GM12801 (cell line): ENCODE results near the gene URI1.

Source experiments
- CTCF ChIP-seq: IDR thresholded peaks from one replicate; pipeline ENCODE4 v1.5.1; 2011; ENCODE audit warnings: control low read depth; ENCODE audit not compliant: insufficient read length; ENCODE audit errors: extremely low read depth

Gene URI1

DNA sequence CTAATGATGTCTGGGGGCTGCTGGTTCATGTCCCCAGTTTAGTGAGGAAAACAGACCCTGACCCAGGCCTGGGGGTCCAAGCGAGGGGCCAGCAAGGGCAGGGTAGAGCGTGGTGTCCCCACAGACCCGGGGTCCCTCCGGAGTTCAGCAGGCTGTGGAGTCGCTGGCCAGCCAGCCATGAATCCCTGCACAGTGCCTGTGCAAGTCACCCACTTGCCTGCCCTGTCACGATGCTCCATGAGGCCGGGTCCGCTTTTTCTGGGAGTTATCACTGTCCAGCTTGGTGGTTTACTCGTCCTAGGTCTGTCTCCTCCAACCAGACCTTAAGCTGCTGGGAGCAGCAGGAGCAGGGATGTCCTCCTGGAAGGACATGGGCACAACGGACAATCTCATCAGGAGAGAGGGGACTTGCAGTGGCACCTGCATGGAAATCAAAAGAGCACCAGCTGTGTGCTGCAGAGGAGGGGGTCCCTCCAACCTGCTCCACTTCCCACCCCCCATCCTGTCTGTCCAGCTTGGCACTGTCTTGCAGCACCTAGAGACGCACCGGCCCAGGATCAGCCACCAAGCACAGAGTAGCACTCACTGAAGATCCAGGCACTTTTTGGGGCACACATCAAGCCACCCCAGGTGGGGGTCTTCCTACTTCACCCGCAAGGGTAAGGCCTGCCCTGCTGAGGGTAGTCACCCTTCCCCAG lies 121.8 kb downstream of the URI1 start:
- no peak for TF ChIP-seq CTCF

- TF ChIP-seq CTCF: no peak
Observed at GRCh38 chr19:30064348-30064699, 122.3 kb downstream of the URI1 start.

DNA sequence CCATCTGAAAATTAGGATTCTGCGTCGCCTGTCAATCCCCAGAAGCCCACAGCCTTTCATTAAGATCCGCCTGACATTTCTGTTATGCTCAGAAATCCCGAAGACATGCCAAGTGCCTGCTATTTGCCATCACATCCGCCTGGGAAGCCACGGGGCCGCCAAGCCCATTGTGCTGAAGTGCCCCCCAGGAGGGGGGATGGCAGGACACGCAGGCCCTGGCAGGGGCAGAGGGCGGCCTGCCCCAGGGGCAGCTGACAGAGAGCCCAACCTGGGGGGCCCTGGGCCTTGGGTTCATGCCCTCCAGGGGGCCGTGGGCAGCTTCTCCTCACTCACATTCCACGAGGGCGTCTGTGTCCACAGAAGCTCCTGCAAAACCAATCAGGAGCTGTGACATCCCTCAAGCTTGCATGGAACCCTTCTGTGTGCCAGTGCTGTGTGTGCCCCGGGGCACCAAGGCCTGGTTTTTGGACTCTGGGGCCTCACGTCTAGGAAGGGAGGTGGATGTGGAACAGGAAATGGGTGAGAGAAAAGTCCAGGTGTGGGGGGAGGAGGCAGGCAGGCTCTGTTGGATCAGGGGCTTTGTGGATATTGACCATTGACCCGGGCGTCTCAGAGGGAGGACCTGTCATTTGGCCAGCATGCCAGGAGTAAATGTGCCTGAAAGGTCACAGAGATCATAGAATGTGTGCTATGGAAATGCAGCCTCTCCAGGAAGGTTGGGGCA lies 122.9 kb downstream of the URI1 start:
- TF ChIP-seq CTCF: no peak

DNA sequence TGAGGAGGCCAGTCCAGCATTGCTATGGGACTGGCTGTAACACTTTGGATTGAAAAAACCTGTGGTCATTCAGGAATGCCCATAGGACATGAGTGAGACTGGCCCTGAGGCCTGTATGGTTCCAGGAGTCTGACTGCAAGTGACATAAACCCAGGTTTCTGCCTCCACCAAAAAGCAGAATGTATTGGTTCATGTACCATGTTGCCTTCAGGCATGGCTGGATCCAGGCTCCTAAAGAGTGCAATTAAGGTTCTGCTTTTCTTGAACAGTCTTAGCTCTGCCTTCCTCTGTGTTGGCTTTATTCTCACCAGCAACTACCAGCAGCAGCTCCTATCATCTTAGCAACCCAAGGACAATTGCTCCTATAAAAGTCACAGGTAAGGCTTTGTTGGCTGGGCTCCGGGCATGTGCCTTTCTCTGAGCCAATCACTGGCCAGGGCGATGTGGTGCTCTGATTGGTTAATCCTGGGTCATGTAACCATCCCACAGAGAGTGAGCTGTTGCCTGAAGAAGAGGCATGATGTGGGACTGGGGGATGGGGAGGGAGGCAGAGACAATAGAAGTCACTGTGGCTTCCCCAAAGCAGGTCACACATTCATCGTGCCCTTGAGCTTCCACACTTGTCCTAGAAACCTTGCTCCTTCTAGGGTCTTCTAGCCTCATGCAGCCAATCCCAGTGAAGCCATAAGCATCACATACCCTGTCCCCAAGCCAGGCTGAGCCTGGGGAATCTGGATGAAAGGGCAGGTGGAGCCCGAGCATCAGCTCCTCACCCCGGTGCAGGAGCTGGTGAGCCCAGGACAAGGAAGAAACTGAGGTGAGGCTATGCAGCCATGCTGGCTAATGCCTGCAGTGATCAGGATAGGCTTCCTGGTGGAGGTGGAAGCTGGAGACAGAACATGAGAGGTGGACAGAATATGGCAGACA lies 123.9 kb downstream of the URI1 start:
- no peak for TF ChIP-seq CTCF
